ENCODE results near the gene COLQ. TPM values are rescaled to one million over a fixed set of nuclear protein-coding genes. Genes with fewer than 3 reads are reported as not detected.
"Not testable (repeated sequence)": the region's sequence is repeated elsewhere in the genome, so short reads cannot be mapped to it uniquely, and the experiment has no call there.

COLQ gene
- total RNA-seq, 1 donor from 2014 or later = 3.7 TPM

DNA sequence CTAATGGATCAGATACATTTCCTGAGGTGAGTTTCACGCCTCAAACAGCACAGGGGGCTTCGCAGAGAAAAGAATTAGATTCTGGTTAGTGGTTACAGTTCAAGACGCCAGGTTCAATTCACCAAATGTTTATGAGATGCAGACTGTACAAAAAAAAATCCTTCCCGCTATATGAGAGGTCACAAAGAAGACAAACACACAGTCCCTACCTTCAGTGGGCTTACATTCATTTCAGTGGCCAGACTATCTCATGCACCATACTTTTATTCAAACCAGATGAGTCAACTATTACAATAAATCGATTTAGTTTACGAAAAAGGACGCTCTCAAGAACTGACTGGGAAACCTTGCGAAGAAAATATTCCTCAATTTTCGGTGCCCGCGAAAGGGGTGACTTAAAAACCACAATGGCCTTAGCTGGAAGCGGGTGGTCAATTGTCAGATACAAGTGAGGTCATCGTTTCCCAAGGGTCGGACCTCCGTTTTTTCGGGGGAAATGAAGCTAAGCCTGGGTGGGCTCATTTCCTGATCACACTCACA, 94.9 kb downstream of the COLQ start:
- no peak for DNase-seq

DNA sequence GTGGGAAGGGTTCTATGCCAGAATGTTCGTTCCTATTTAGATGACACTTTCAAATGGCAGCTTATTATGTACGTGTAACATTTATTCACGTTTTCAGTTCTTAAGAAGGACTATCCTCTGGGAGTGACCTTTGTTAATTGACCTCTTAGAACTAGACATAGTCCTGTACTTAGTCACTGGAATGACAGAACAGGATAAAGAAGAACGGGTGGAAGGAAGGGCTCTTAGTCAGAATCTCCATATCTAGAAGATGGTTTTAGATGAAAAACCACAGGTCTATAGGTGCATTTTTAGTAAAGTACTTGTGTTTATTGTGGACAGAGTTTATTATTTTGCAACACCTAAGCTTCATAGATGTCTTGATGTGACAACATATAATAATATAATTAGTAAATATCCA, 100.6 kb downstream of the COLQ start:
- DNase-seq = no peak

- DNase-seq = not testable (repeated sequence)
Measured at GRCh38 chr3:15410966-15411365, 110.5 kb downstream of the COLQ start.

- no peak for DNase-seq
Measured at GRCh38 chr3:15409774-15410173, 111.7 kb downstream of the COLQ start.

- DNase-seq = no peak
Measured at GRCh38 chr3:15409239-15409638, 112.3 kb downstream of the COLQ start.

GRCh38 chr3:15405448-15406050, 116.0 kb downstream of the COLQ start:
- peak; percentile 47 for DNase-seq

DNA sequence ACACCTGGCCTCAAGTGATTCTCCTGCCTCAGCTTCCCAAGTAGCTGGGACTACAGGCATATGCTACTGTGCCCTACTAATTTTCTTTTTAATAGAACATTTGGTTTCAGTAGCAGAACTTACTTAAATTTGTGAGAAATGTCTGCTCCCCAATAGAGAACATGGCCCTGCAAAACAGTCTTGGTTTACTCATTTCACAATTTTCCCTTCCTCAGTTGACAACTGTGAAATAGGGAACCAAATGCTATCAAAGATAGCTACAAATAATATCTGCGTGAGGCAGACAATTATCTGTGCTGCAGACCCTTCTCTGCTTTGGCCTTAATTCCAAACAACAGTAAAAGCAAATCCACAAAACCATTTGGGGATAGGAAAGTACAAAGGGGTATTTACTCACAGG, 116.7 kb downstream of the COLQ start:
- no peak for DNase-seq

DNA sequence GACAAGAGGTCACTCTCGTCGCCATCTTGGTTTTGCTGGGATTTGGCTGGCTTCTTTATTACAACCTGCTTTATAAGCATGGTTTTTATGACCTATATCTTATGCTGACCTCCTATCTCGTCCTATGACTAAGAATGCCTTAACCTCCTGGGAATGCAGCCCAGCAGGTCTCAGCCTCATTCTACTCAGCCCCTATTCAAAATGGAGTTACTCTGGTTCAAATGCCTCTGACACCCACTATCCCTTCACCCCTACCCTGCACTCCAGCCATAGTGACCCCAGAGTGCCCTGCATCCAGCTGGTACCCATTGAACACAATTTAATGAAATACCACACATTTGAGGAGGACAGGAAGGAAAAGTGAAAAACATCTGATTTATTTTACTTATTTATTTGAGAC, 117.5 kb downstream of the COLQ start:
- no peak for DNase-seq

GRCh38 chr3:15403495-15403894, 118.0 kb downstream of the COLQ start:
- peak; percentile 21 for DNase-seq

GRCh38 chr3:15401936-15402335, 119.6 kb downstream of the COLQ start:
- DNase-seq = no peak

Small RNA genes within 50 kb of the gene (small RNA-seq; reads per million reads assigned to genes)
- not detected for gene MIR4270 (ENCODE audit: low replicate concordance)
- not detected for gene RN7SL110P (ENCODE audit: low replicate concordance)
- not detected for gene RNU6-1024P (ENCODE audit: low replicate concordance)

Other genes starting within 250 kb of the COLQ start
- gene SH3BP5, start 189.1 kb downstream of the COLQ start, total RNA-seq = 44.2 TPM
- gene METTL6, start 94.2 kb downstream of the COLQ start, total RNA-seq = 24.9 TPM
- gene EAF1, start 94.1 kb downstream of the COLQ start, total RNA-seq = 14.8 TPM
- 19.5 TPM for gene HACL1, start 79.9 kb upstream of the COLQ start, total RNA-seq
- gene BTD, start 80.0 kb upstream of the COLQ start, total RNA-seq = 19.0 TPM

Measured in skin of body (tissue), 3 donors.